Activated gamma-delta T cell treated with anti-CD3 and anti-CD28 coated beads, Interleukin-2, amount 50 U/mL, for 16 hours (primary cell): ENCODE data around the gene PKN1.
A peak's percentile ranks its signal among the peaks of the same experiment; 100 is the strongest.

Experiments
- DNase-seq: peaks from one replicate; pipeline ENCODE4 v3.0.0-alpha.2; 2020; ENCODE audit warnings: low read depth

The PKN1 gene

GRCh38 chr19:14467391-14467790, 34.3 kb downstream of the PKN1 start:
- no peak for DNase-seq

GRCh38 chr19:14467816-14468215, 34.7 kb downstream of the PKN1 start:
- no peak for DNase-seq

- no peak for DNase-seq
These were observed 37.1 kb downstream of the PKN1 start for GRCh38 chr19:14470031-14470876.

GRCh38 chr19:14471436-14472187, 38.5 kb downstream of the PKN1 start:
- DNase-seq: no peak

- peak; percentile 88 for DNase-seq
These were observed 39.3 kb downstream of the PKN1 start for GRCh38 chr19:14472202-14472938.

- no peak for DNase-seq
These were observed 40.2 kb downstream of the PKN1 start for GRCh38 chr19:14473073-14473977.

- DNase-seq: no peak
These were observed 41.0 kb downstream of the PKN1 start for GRCh38 chr19:14473978-14474578.

- no peak for DNase-seq
These were observed 41.7 kb downstream of the PKN1 start for GRCh38 chr19:14474827-14475226.

GRCh38 chr19:14475251-14476073, 42.4 kb downstream of the PKN1 start, which contains the start of gene PTGER1:
Gene PTGER1 (minus strand): TSS chr19:14475354. CDS start chr19:14474320, 1,034 bp downstream.
- no peak for DNase-seq

- no peak for DNase-seq
These were observed 43.2 kb downstream of the PKN1 start for GRCh38 chr19:14476327-14476672.

GRCh38 chr19:14476673-14477401, 43.7 kb downstream of the PKN1 start:
- no peak for DNase-seq

GRCh38 chr19:14477418-14478112, 44.5 kb downstream of the PKN1 start:
- no peak for DNase-seq

GRCh38 chr19:14478113-14478545, 45.0 kb downstream of the PKN1 start:
- DNase-seq: no peak

- DNase-seq: no peak
These were observed 46.3 kb downstream of the PKN1 start for GRCh38 chr19:14479309-14479974.

GRCh38 chr19:14479975-14480699, 47.0 kb downstream of the PKN1 start:
- DNase-seq: peak; percentile 58

- no peak for DNase-seq
These were observed 47.6 kb downstream of the PKN1 start for GRCh38 chr19:14480700-14481079.

GRCh38 chr19:14482172-14482941, 49.3 kb downstream of the PKN1 start:
- DNase-seq: no peak
